Measurements from ENCODE around the gene EZH2.

The EZH2 gene

GRCh38 chr7:148884049-148884298 lies at the start of gene EZH2:
EZH2 (minus strand) TSS chr7:148884291; CDS start chr7:148847298, 36,993 bp downstream.
- DNase-seq: no peak

GRCh38 chr7:148931470-148931869 lies 47.4 kb upstream of the EZH2 start:
- no peak for DNase-seq

GRCh38 chr7:148930335-148930734 lies 46.2 kb upstream of the EZH2 start:
- no peak for DNase-seq

- no peak for DNase-seq
These were observed 45.1 kb upstream of the EZH2 start for GRCh38 chr7:148929176-148929575.

GRCh38 chr7:148927123-148928045 lies 43.3 kb upstream of the EZH2 start:
- DNase-seq: no peak

GRCh38 chr7:148925836-148926235 lies 41.7 kb upstream of the EZH2 start:
- DNase-seq: no peak

GRCh38 chr7:148924011-148924410 lies 39.9 kb upstream of the EZH2 start:
- DNase-seq: no peak

- DNase-seq: no peak
These were observed 37.7 kb upstream of the EZH2 start for GRCh38 chr7:148921806-148922205.

GRCh38 chr7:148921189-148921588 lies 37.1 kb upstream of the EZH2 start:
- no peak for DNase-seq

GRCh38 chr7:148919859-148920258 lies 35.8 kb upstream of the EZH2 start:
- DNase-seq: no peak

- DNase-seq: no peak
These were observed 34.0 kb upstream of the EZH2 start for GRCh38 chr7:148918058-148918596.

GRCh38 chr7:148916186-148916585 lies 32.1 kb upstream of the EZH2 start:
- no peak for DNase-seq

- DNase-seq: no peak
These were observed 31.1 kb upstream of the EZH2 start for GRCh38 chr7:148915211-148915610.

- no peak for DNase-seq
These were observed 30.2 kb upstream of the EZH2 start for GRCh38 chr7:148914208-148914777.

GRCh38 chr7:148912758-148913541 lies 28.9 kb upstream of the EZH2 start:
- DNase-seq: no peak

- no peak for DNase-seq
These were observed 28.1 kb upstream of the EZH2 start for GRCh38 chr7:148912151-148912550.

GRCh38 chr7:148911626-148912025 lies 27.5 kb upstream of the EZH2 start:
- DNase-seq: no peak

- no peak for DNase-seq
These were observed 25.5 kb upstream of the EZH2 start for GRCh38 chr7:148909568-148909967.

- DNase-seq: no peak
These were observed 22.8 kb upstream of the EZH2 start for GRCh38 chr7:148906707-148907498.

GRCh38 chr7:148905093-148905666 lies 21.1 kb upstream of the EZH2 start:
- DNase-seq: no peak

GRCh38 chr7:148903504-148903903 lies 19.4 kb upstream of the EZH2 start:
- no peak for DNase-seq

GRCh38 chr7:148901178-148901577 lies 17.1 kb upstream of the EZH2 start:
- no peak for DNase-seq
